ENCODE measurements around the gene TOP3B. TPM values are rescaled to one million over a fixed set of nuclear protein-coding genes. Genes with fewer than 3 reads are reported as not detected.

Gene TOP3B
- total RNA-seq, 1 experiment from 2014 or later, result 29.3 TPM

GRCh38 chr22:21961886-21962654 is 20.5 kb downstream of the TOP3B start:
- POLR2A ChIA-PET, result interaction anchor here (0.9 to 1.4 kb wide), 2 partner anchors 9 to 20 kb away, joined by 3 to 4 read pairs; partner anchors contain the start of gene PPM1F
- peak; percentile 71 for DNase-seq (ENCODE audit: unreplicated experiment)

GRCh38 chr22:21961127-21961867 is 21.3 kb downstream of the TOP3B start:
- Mint-ChIP-seq H3K27me3 (ENCODE audit: insufficient read depth, unreplicated experiment) (no peaks in the 10 kb centered on the region), H3K9me3 (ENCODE audit: unreplicated experiment) (no peaks in the 10 kb centered on the region), H3K36me3 (ENCODE audit: insufficient read depth, unreplicated experiment) (peaks cover 26% of the 10 kb centered on the region), H3K4me1 (ENCODE audit: insufficient read depth, unreplicated experiment) (no peaks in the 10 kb centered on the region), H3K4me3 (ENCODE audit: unreplicated experiment) (no peak overlapping the region), H3K27ac (ENCODE audit: low read depth, unreplicated experiment) (no peak overlapping the region)
- intact Hi-C loops (cut with micrococcal nuclease), result no loop called here
- CTCF ChIA-PET, result interaction anchor here (1.7 to 3.6 kb wide), 2 partner anchors 9 to 11 kb away, joined by 3 to 25 read pairs; partner anchors contain the start of gene PPM1F
- no peak for DNase-seq (ENCODE audit: unreplicated experiment)
- no peak for TF ChIP-seq CTCF (IDR thresholded peaks at IDR 0.05; ENCODE audit: unreplicated experiment)
- no TSS peak for BruUV-seq (replicated peaks)
- POLR2A ChIA-PET, result interaction anchor here (0.9 to 1.4 kb wide), 2 partner anchors 9 to 20 kb away, joined by 3 to 4 read pairs; partner anchors contain the start of gene PPM1F

More at GRCh38 chr22:21961886-21962654, 20.5 kb downstream of the TOP3B start:
- H3K4me1 Mint-ChIP-seq (ENCODE audit: insufficient read depth, unreplicated experiment), result no peaks in the 10 kb centered on the region
- intact Hi-C loops (cut with micrococcal nuclease), result no loop called here
- no peak overlapping the region for H3K4me3 Mint-ChIP-seq (ENCODE audit: unreplicated experiment)
- H3K27me3 Mint-ChIP-seq (ENCODE audit: insufficient read depth, unreplicated experiment), result no peaks in the 10 kb centered on the region
- no peaks in the 10 kb centered on the region for H3K9me3 Mint-ChIP-seq (ENCODE audit: unreplicated experiment)
- no peak overlapping the region for H3K27ac Mint-ChIP-seq (ENCODE audit: low read depth, unreplicated experiment)
- CTCF ChIA-PET, result interaction anchor here (0.9 to 3.6 kb wide), 3 partner anchors 9 to 24 kb away, joined by 3 to 25 read pairs (median 3); partner anchors contain the start of gene PPM1F
- no peak for TF ChIP-seq CTCF (IDR thresholded peaks at IDR 0.05; ENCODE audit: unreplicated experiment)
- no TSS peak for BruUV-seq (replicated peaks)
- H3K36me3 Mint-ChIP-seq (ENCODE audit: insufficient read depth, unreplicated experiment), result peaks cover 33% of the 10 kb centered on the region

- ChIA-PET POLR2A (interaction anchor here (1.4 kb wide), 1 partner anchor 8 kb away, joined by 4 read pairs; the partner anchor contains the start of gene PPM1F), CTCF (interaction anchor here (1.3 to 3.6 kb wide), 2 partner anchors 12 to 22 kb away, joined by 3 to 25 read pairs; no protein-coding TSS in a partner anchor)
- DNase-seq (ENCODE audit: unreplicated experiment), result no peak
- Mint-ChIP-seq H3K9me3 (ENCODE audit: unreplicated experiment) (no peaks in the 10 kb centered on the region), H3K36me3 (ENCODE audit: insufficient read depth, unreplicated experiment) (peaks cover 22% of the 10 kb centered on the region), H3K4me3 (ENCODE audit: unreplicated experiment) (no peak overlapping the region), H3K27me3 (ENCODE audit: insufficient read depth, unreplicated experiment) (no peaks in the 10 kb centered on the region), H3K4me1 (ENCODE audit: insufficient read depth, unreplicated experiment) (no peaks in the 10 kb centered on the region), H3K27ac (ENCODE audit: low read depth, unreplicated experiment) (no peak overlapping the region)
- intact Hi-C loops (cut with micrococcal nuclease), result no loop called here
- no peak for TF ChIP-seq CTCF (IDR thresholded peaks at IDR 0.05; ENCODE audit: unreplicated experiment)
- no TSS peak for BruUV-seq (replicated peaks)
Measured at GRCh38 chr22:21960200-21961126, 22.1 kb downstream of the TOP3B start.

All from MCF 10A (cell line).